OCI-M1 (cell line): ENCODE data around the gene TSFM.

Experiments used
- DNase-seq: peaks from one replicate; lab custom pipeline; 2025; lab: John Stamatoyannopoulos, UW

Gene TSFM

GRCh38 chr12:57780284-57780897 is 2.2 kb upstream of the TSFM start:
- no peak for DNase-seq

- DNase-seq, result no peak
These were observed 1.3 kb upstream of the TSFM start for GRCh38 chr12:57781244-57781643.

DNA sequence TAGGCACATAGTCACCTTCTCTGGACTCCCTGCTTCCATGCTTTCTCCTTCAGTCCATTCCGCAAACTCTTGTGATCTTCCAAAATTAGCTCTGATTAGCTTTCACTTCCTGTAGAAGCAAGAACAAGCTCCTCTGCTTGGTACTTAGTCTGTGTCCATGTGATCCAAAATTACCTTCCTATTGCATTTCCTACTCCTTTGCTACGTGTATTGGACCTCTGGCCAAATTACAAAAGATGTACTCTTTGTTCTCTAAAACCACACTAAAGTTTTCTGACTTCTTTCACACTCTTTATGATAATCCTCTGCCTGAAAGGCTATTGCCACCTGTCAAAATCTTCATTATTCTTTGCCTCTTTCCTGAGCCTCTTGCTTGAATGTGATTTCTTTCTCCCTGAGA is 786 bp upstream of the TSFM start:
- DNase-seq, result peak; percentile 29

DNA sequence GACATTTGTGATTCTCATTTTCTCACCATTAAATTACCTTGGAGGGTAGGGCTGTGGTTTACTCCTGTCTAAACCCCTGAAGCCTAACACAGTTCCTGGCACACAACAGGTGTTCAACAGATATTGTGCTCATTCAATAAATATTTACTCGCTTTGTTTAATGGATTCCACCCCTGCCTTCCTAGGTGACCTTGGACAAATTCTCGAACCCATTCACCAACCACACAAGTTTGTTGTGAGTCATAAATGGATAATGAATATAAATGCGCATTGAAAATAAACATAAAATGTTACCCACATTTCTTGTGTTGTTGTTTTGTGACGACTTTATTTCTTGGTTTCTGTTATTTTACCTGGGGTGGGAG is 362 bp upstream of the TSFM start:
- DNase-seq, result no peak

DNA sequence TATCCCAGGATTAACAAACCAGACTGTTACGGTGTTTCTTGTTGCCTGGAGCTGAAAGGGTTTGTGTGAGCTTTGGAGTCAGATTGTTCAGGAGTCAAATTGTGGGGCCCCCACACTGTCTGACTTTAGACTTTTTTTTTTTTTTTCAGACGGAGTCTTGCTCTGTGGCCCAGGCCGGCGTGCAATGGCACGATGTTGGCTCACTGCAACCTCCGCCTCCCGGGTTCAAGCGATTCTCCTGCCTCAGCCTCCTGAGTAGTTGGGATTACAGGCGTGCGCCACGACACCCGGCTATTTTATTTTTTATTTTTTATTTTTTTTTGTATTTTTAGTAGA is 847 bp downstream of the TSFM start:
- no peak for DNase-seq

DNA sequence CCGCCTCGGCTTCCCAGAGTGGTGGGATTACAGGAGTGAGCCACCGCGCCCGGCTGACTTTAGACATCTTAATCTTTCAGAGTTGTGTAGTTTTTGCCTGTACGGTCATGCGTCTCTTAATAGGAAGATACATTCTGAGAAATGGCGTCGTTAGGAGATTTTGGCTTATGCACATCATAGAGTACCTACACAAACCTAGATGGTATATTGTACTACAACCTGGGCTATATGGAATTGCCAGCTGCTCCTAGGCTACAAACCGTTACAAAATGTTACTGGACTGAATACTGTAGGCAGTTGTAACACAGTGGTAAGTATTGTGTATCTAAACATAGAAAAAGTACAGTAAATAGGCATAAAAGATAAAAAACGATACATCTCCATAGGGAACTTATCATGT is 1.3 kb downstream of the TSFM start:
- DNase-seq, result no peak

GRCh38 chr12:57793920-57794319 is 11.3 kb downstream of the TSFM start:
- DNase-seq, result peak; percentile 4

DNA sequence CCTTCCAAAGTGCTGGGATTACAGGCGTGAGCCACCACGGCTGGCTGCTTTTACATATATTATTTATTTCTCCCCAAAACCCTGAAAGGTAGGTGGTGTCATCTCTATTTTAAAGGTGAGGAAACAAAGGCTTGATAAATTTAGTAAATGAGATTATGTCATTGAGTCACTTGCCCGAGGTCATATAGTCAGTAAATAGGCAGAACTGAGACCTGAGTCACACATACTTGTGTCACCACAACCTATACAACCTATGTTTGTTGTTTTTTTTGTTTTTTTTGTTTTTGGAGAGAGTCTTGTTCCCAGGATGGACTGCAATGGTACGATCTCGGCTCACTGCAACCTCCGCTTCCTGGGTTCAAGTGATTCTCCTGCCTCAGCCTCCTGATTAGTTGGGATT is 12.8 kb downstream of the TSFM start:
- no peak for DNase-seq

DNA sequence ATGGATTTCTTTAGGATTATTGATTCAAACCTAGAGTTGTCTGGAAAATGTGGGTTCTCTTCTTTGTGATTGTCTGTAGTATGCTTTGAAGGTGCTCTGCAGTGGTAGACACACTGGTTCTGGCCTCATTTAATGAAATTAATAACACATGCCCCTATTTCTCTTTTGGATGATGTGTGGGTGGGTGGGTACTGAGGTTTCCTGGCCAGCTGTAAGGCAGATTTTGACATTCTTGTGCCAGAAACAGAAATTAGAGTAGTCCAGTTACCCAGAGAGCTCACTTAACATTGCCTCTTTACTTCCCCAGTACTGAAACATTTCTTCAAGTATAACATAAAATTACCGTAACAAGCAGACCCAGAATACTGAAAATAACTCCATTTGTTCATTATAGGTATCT is 14.4 kb downstream of the TSFM start:
- DNase-seq, result no peak

- peak; percentile 61 for DNase-seq
These were observed 15.3 kb downstream of the TSFM start for GRCh38 chr12:57797933-57798332.

GRCh38 chr12:57800965-57801364 is 18.4 kb downstream of the TSFM start:
- DNase-seq, result no peak

DNA sequence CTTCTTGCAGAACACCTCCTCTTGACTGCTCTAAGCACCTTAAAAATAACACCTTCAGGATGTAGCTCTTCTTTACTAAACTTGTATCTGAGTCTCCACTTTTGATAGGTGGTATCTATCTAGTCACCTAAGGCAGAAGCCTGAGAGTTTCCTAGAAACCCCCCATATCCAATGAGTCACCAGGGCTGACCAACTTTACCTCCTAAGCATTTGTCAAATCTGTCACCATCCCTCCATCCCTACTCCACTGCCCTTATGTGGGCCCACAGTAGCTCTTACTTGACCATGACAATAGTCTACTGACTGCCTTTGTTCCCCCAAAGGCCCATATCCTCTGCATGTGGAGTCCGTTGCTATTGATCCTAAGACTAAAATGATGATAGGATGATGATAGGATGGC is 20.0 kb downstream of the TSFM start:
- DNase-seq, result no peak

DNA sequence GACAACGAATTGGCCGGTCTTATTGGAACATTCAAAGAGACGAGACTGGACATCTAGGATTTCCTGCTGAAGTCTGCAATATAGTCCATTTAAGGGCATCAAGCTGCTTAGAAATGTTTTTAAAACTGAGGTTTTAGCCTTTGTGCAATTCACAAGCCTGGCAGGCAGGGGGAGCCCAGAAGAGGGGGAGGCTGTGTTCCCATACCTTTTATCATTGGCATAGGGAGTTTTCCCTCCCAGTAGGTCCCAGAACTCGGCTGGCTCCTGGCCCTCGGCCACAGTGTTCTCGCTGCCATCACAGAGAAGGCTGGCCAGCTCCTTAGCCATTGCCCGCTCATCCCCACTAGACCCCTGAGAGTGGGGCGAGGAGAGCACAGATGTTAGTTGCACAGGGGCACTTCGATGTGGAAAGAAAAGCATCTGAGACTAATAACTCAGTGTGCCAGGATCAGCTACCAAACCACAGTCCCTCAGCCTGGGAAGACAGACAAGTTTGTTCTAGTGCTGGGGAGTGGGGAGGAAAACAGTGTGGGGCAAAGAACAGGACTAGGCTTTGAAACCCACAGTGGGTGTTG is 20.8 kb downstream of the TSFM start:
- DNase-seq, result peak; percentile 41

- no peak for DNase-seq
These were observed 24.1 kb downstream of the TSFM start for GRCh38 chr12:57806677-57807076.

GRCh38 chr12:57807285-57807684 is 24.7 kb downstream of the TSFM start:
- no peak for DNase-seq

DNA sequence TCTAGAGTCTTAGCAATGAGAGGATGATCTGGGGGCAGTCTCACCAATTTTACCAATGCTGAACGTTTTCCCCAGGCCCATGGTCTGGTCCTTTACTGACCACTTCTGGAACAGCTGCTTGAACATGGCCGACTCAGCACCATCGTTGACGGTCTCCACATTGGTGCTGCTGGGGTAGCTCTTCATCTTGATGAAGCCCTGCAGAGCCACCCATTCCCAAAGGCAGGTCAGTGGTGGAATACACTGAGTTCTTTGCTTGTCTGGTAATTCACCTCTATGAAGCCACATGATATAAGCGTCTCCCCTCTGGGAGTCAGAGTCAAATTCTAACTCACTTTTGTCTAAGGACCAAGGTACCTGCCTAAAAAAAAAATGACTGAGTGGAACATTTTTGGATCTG is 25.8 kb downstream of the TSFM start:
- DNase-seq, result no peak

DNA sequence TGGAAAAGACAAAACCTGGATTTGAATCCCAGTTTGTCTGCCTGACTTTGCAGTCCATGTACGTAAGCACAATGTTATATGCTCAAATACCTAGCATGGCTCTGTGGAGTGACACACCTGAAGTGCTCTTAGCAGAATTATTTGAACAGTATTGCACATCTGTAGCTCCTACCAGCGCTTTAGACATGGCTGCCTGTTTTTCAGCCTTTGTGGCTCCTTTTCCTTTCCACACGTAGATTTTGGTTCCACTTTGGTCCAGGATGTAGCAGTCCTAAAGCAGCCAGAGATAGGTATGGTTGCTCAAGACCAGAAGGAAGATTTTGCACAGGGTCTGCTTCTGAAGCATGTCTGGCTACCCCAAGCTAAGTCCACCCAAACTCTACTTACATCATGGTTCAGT is 26.8 kb downstream of the TSFM start:
- no peak for DNase-seq

DNA sequence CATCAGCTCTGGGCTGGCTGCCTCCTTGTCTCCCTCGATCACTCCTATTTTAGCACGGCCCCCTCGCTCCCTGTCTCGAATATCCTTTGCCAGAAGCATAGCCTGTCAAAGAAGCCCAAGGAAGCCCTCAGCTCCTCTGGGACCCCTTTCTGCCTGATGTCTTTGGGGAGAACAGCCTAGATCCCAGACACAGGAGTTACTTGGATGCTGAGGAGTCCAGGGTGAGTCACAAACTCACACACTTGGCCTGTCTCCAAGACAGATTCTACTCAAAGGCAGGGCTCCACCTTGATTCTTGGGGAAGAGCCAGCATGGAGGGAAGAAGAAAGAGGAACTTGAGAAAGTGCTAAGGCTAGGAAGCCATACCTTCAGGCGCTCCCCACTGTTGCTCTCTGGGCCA is 27.9 kb downstream of the TSFM start:
- DNase-seq, result peak; percentile 46

DNA sequence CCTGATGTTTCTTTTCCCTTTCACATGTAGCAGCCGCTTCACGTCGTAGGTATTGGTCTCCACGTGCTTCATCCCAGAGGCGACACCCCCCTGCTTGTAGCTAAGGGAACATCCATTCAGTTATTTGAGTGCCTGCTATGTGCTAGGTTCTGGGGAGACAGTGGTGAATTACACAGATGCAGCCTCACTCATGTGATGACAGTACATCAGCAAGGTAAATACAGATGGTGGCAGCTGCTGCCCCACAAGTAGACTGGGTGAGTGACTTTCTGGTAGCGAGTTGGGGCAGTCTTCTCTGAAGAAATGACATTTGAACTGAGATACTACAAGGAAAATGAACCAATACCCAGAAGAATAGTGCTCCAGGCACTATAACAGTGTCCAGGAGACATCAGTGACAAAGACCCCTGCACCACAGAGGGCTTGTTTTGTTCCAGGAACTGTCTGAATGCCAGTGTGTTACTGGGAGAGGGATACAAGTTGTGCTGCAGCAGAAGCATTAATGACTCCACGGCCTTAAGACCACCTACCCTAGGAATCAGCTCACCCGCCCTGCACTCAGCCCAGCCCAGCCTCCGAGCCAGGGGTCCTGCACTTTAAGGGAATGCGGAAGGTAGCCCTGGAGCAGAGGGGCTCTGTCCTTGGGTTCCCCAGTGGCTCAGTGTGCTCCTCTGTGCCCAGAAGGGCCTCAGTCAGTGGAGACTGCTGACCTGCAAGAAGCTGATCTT is 28.6 kb downstream of the TSFM start:
- DNase-seq, result no peak

DNA sequence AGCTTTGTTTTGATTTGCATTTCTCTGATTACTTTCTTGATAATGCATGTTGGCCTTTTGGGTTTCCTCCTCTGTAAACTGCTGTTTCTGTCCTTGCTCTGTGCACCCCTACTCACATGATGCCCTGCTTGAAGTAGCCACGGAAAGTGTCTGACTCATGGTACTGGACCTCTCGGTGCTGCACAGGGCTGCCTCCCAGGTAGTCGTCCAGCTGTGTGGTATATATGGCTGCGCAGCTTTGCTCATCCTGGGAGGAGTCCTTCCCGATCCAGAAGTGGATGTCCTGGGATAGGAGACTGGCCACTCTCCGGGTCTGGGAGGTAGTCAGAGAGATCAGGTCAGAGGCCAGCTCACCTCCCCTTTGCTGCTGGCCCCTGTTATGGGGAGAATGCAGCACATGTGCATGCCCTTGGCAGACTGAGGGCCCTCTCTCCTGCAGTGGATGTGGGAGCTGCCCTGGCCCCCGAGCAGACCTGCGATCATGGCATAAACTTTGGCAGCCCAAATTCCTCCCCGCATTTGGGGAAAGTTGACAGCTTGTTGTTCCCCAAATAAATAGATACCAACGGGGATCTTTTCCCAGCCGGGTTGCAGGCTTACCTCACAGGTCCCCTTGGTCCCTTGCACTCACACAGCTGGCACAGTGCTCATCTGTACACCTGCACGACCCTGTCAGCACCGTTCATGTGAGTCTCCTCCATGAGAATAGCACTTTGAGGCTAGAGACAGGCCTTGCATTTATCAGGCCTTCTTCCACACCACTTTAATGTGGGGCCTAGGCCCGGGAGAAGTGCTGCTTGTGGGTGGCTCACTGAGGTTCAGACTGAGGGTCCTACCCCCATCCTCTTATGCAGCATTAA is 30.8 kb downstream of the TSFM start:
- no peak for DNase-seq

DNA sequence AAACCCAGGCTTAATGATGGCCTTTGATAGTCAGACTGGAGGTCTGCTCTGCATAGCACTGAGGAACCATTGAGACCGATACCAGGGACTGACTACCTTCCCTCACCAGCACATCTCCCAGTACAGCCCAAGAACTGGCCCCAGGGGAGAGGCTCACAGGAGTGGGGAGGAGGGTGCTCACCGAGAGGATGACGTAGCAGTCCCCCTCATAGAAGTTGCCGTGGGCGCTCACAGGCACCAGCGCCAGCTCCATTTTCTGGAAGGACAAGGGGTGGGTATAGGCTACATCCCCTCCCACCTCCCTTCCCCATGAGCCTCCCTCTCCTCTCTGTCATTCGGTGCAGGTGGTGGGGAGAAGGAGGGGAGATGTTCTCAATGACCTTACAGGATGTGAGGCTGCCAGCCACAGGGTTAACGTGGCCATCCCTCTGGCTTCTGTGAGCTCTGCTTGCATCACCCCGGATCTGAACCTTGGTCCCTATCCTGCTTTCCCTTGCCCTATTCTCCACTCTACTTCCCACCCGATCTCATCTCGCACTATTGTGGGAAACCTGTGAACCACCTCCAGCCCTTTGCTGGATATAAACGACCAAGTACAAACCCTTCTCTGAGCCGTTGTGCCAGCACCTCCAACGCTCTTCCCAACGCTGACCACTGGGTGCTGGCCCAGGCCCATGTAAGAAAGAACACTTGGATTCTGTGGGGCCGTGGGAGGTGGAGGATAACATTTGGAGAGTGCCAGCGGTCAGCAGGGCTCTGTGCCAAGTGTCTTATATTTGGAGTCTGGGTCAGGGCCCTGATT is 31.6 kb downstream of the TSFM start:
- no peak for DNase-seq
